Lower leg skin (tissue), 3 donors: ENCODE measurements around the gene KCNC3.

Experiments used
- POLR2A ChIP-seq, 2 donors: fragments of 450-650 bp; IDR thresholded peaks; one replicate each; pipeline ENCODE4 v1.6.1; 2016 to 2017; ENCODE audit warnings: antibody characterized with exemption in 2 of 2, mild to moderate bottlenecking in 1 of 2, moderate library complexity in 1 of 2
- TF ChIP-seq, protein P1 (sequence below), 3 donors: fragments of 450-650 bp; IDR thresholded peaks; one replicate each; pipeline ENCODE4 v1.5.1; 2016; ENCODE audit warnings: antibody characterized with exemption in 3 of 3, mild to moderate bottlenecking in 3 of 3, moderate library complexity in 2 of 3

- TF ChIP-seq, protein P1, sequence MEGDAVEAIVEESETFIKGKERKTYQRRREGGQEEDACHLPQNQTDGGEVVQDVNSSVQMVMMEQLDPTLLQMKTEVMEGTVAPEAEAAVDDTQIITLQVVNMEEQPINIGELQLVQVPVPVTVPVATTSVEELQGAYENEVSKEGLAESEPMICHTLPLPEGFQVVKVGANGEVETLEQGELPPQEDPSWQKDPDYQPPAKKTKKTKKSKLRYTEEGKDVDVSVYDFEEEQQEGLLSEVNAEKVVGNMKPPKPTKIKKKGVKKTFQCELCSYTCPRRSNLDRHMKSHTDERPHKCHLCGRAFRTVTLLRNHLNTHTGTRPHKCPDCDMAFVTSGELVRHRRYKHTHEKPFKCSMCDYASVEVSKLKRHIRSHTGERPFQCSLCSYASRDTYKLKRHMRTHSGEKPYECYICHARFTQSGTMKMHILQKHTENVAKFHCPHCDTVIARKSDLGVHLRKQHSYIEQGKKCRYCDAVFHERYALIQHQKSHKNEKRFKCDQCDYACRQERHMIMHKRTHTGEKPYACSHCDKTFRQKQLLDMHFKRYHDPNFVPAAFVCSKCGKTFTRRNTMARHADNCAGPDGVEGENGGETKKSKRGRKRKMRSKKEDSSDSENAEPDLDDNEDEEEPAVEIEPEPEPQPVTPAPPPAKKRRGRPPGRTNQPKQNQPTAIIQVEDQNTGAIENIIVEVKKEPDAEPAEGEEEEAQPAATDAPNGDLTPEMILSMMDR (IDR thresholded peaks at IDR 0.05): no peak
- no peak for TF ChIP-seq POLR2A (IDR thresholded peaks at IDR 0.05)
Measured at GRCh38 chr19:50321831-50322230, 7.3 kb downstream of the KCNC3 start.
